Fibroblast of skin of left biceps (primary cell): ENCODE data around the gene ARHGEF12.

Source experiments
- DNase-seq, 2 experiments: peaks; one replicate each; pipeline ENCODE4 v3.0.0-alpha.2; 2013; ENCODE audit warnings: low read depth in 2 of 2

ARHGEF12 gene

DNA sequence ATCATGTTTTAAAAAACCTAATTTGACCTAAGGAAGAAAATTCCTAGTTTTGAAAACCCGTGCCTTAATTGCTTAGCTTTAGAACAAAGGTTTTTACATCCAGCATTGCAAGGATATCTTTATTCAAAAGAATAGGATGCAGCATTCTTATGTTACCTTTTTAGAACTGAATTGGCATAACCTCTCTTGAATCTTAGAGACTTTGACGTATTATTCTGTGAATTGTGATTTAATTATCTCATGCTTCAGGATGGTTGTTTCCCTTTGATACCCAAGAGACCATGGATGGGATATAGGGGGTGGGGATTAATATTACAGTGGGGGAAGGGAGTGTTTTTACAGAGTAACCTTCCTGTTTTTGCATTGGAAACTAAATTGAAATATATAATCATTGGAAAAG lies 49.4 kb downstream of the ARHGEF12 start:
- DNase-seq = no peak

DNA sequence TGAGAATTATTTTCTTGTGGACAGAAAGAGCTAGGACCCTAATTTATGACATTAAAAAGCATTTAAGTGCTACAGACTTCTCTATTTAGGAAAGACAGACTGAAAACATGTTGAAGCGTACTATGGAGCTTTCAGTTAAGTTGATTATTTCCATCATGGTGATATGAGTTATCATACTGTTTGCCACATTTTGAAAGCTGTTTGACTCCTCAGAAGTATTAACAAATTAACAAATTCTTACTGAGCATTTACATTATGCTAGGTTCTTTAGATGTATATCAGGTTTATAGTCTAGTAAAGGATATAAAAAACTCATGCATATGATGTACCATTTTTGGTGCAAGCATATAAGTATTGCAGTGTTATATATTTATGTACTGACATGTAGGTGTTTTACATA lies 50.1 kb downstream of the ARHGEF12 start:
- DNase-seq = no peak

DNA sequence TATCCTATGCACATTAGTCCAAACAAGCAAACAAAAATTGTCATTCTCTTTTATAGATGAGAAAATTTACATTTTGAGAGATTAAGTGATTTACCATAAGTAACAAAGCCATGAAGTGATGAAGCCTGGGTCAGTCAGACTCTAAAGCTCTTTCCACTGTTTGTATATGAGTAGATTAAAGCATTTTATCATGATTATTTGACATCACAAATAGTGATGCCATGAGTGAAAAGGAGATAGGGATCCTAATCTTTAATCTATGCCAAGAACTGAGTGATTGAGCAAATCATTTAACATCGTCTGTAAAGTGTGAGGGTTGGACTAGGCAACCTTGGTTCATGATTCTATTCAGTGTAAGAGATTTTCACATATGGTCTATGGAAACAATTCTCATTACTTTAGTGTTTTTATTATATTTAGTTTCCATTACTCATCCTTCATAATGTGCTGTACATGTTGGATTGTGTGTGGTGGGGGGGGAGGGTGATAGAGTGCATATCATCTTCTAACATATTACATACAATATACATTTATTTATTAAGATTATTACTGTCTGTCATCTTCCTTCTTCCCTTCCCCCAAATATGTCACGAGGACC lies 50.7 kb downstream of the ARHGEF12 start:
- DNase-seq = no peak

DNA sequence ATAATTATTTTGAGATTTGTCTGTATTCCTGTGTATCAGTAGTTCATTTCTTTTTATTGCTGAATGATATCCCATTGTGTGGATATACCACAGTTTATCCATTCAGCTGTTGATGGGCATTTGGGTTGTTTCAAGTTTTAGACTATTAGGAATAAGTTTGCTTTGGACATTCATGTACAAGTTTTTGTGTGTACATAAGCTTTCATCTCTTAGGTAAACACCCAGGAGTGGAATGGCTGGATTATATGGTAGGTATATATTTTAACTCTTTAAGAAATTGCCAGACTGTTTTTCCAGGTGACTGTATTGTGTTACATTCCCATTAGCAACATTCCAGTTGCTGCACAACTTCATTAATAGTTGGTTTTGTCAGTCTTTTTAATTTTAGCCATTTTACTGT lies 52.0 kb downstream of the ARHGEF12 start:
- no peak for DNase-seq

- DNase-seq = no peak
These were observed 53.7 kb downstream of the ARHGEF12 start for GRCh38 chr11:120389693-120390584.

DNA sequence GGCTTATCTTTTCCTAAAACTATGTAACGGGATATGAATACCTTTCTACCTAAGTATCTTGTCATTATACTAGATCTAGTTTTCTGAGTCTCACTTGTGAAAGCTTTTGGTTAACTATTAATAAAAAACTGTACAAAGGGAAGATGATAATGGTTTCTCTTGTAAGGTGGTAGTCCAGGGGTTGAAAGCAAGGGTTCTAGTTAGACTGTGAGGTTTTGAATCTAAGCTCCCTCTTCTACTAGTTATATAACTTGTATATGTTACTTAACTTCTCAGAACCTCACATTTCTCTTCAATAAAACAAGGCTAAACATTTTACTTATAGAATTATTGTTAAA lies 54.3 kb downstream of the ARHGEF12 start:
- DNase-seq = no peak

DNA sequence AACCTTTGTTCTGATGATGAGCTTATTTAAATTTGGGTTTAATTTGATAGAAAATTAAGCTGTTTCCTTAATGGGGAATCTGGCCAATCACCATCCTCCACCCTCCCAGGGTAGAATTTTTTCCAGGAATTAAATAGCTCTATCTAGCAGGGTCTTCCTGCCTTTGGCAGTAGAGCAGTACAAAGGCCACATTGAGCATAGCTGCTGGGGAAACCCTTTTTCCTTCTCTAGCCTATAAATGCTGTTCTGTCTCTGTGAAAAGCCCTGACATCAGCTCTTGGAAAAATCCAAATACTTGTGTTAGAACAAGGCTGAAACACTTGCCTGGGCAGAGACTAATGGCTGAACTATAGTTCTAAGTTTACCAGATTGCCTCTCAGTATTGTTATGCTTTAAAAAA lies 55.1 kb downstream of the ARHGEF12 start:
- DNase-seq = no peak

DNA sequence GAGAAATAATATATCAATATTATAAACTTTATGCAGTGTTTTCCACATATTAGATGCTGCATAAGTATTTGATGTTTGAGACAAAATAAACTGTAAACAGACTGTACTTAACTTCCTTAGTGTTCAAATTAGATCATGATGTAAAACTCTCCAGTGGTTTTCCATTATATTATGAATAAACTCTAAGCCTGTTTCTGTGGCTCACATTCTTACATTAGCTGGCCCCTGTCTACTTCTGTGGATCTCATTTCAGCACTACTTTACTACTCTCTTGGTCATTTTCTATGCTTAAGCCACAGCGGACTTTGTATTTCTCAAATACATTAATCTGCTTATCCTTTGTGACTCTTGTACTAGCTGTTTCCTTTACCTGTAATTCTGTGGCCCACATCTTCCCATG lies 55.6 kb downstream of the ARHGEF12 start:
- no peak for DNase-seq

GRCh38 chr11:120392314-120392713 lies 56.1 kb downstream of the ARHGEF12 start:
- DNase-seq = no peak

DNA sequence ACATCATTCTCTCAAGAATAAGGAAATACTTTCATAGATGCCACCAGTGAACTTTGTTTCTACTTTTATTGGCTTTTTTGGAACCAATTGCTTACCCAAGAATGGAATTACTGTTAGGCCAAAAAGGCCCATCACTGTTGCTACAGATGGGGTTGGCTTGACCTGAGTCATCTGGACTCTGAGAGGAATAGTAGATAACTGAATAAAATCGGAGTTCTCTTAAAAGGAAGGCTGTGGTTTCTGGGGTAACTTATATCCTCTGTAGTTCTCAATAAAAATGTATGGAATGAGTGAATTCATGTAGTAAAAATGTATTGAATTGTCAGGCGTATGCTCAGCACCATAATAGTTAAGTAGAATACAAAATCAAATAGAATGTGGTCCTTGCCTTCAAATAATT lies 56.6 kb downstream of the ARHGEF12 start:
- DNase-seq = peak; percentile 68 to 69

DNA sequence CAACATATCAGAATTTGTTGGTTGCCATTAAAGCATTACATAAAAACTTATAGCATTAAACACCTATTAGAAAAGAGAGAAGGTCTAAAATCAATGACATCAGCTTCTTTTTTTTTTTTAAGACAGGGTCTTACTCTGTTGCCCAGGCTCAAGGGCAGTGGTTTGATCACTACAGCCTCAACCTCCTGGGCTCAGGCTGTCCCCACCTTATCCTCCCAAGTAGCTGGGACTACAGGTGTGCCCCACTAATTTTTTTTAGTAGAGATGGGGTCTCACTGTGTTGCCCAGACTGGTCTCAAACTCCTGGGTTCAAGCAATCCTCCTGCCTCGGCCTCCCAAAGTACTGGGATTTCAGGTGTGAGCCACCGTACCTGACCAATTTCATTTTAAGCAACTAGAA lies 57.9 kb downstream of the ARHGEF12 start:
- no peak for DNase-seq

DNA sequence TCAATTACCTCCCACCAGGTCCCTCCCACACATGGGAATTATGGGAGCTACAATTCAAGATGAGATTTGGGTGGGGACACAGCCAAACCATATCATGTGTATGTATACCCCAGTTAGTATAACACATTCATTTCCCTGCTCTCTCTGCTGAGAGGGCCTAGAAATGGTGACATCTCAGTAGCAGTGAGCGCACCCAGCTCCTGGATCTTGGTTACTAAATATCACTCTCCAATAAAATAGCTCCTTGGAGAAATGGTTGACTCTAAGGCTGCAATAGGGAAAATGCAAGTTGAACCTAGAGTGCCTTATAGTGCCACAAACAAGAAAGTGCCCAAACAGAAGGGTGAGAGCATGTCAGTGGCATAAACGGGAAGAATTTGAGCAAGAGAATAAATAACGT lies 59.6 kb downstream of the ARHGEF12 start:
- DNase-seq = no peak

- DNase-seq = peak in 1 of 2 experiments; percentile 32
These were observed 61.9 kb downstream of the ARHGEF12 start for GRCh38 chr11:120398132-120398531.

- no peak for DNase-seq
These were observed 63.1 kb downstream of the ARHGEF12 start for GRCh38 chr11:120399307-120399706.

DNA sequence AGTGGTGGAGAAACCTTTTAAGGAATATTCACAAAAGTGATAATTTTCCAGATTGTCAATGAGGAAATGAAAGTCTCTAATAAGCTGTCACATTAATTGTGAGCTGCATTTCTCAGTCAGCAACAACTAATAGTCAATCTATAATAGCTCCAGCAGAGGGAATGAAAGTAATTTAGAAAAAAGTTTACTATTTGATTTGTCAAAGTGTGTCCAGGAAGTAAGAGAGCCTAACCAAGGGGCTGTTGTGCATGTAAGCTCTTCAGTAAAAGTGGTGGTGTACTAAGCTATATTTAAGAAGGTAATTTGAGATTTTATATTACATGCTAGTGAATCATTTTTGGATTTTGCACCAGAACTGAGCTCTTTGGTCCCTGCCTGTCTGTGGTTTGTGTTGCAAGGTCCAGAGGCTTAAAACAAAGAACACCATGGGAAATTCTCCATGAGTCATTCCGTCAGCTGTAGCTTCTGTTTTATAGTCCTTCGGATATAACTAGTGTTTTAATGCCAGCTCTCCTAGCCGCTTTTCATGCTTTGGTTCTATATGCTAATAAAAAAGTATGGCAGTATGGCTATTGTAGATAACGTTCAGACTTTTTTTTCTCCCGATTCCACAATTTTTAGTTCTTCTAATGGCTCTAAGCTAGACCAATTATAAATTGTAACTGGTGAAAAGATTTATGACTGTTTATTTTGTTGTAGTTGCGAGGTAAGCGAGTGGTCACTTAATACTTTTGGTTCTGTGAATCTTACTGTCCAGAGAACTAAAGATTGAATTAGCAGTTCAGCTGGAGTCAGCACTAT lies 64.6 kb downstream of the ARHGEF12 start:
- DNase-seq = peak; percentile 92 to 94

GRCh38 chr11:120401506-120401905 lies 65.3 kb downstream of the ARHGEF12 start:
- DNase-seq = no peak

GRCh38 chr11:120403966-120404365 lies 67.8 kb downstream of the ARHGEF12 start:
- DNase-seq = no peak

GRCh38 chr11:120404495-120404894 lies 68.3 kb downstream of the ARHGEF12 start:
- DNase-seq = no peak

GRCh38 chr11:120409655-120410054 lies 73.4 kb downstream of the ARHGEF12 start:
- no peak for DNase-seq

- DNase-seq = no peak
These were observed 74.6 kb downstream of the ARHGEF12 start for GRCh38 chr11:120410622-120411380.

DNA sequence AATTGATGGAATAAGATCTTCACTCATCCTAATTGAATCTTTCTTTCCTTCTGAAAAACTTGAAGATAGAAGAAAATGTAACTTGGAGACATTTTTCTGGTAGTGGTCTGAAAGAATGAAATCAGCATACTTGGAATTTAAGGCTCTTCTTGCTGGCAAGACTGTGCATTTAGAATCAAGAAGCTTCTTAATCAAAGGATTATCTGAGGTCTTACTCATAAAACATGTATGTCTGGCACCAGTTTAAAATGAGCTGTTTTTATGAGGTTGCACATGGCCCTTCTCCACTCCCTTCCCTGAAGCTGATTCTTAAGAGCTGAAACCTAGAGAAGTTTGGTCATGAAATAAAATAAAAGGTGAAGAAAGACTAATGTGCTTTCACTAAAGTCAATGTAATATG lies 77.3 kb downstream of the ARHGEF12 start:
- DNase-seq = peak; percentile 75 to 79

DNA sequence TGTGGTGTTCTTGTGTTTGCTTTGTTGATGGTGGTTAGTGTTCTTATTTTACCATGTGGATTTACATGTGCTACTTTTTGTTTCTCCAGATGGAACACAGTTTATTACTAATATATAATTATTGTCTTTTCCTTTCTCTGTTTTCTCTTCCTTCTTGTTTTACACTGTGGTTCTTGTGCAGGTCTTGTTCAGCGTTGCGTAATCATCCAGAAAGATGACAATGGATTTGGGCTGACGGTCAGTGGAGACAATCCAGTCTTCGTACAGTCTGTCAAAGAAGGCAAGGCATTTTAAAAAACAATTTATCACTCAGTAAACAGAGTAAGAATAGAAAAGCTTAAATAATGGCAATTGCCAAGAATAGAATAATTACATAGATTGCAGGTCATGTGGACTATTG lies 84.4 kb downstream of the ARHGEF12 start:
- no peak for DNase-seq
